GM18505 (cell line): ENCODE data around the gene SIX3.

ENCODE experiments used
- ATAC-seq: cut with Tn5 transposase; IDR thresholded peaks from one replicate; pipeline ENCODE4 v1.9.1; 2021; ENCODE audit not compliant: unreplicated experiment
- POLR2A ChIP-seq: IDR thresholded peaks from 4 replicates; pipeline ENCODE4 v1.6.1; 2011; ENCODE audit warnings: borderline replicate concordance; ENCODE audit not compliant: insufficient read depth, insufficient read length; ENCODE audit errors: extremely low read depth

The SIX3 gene

DNA sequence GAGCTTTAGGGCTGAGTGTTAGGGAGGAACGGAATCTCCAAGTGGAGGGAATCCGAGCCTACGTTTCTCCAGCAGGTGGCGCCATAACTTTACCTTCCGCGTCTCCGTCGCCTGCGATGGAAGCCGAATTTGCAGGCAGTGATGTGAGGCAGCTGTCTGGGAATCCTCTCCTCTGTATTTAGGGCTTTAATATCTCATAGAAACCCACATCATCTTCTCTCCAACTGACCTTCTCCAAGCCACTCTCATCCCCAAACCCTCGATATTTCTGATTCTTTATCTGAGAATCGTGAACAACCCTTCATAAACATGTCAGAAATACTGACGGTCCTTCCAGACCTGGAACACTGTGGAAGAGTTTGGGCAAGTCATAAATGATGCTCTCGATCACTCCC, 40.2 kb downstream of the SIX3 start:
- ATAC-seq = no peak
- no peak for TF ChIP-seq POLR2A

DNA sequence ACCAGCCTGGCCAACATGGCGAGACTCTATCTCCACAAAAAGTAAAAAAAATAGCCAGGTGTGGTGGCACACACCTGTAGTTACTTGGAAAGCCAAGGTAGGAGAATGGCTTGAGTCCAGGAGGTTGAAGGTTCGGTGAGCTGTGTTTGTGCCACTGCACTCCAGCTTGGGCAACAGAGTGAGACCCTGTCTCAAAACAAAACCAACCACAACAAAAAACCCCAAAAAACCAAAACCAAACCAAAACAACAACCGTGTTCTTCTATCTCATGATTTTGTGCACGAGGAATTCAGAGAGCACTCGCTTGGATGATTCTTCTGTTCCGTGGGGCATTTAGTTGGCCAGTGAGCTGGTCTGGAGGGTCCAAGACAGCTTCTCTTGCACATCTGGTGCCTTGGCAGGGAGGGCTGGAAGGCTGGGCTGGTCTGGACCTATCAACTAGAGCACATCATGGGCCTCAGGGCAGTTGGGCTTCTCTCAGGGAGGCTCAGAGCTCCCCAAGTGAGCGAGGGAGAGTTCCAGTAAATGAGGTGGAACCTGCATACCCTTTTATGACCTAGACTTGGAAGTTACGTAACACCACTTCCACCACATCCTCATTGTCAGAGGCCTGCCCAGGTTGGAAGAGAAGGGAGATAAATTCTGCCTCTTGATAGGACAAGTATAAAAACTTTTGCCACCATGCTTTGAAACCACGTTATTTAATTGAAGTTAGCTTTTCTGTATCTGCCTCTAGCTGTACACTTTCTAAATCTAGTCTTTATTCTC, 42.5 kb downstream of the SIX3 start:
- no peak for TF ChIP-seq POLR2A
- no peak for ATAC-seq

DNA sequence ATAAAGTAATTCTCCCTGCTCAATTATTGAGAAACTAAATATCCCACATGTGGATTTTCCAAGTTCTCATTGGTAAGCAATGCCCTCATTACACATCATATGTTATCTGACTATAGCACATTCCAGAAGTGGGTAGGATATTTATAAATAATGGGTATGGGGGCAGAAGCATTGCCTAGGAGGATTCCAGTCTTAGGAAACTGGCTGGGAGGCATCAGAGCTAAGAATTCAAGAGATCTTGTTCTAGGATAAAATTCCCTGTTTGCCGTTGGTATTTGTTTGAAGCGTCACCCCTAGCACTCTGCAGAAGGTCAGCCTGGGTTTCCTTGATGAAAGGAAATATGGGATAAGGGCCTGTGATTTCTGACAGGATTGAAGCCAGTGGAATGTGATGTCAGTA, 47.7 kb downstream of the SIX3 start:
- no peak for ATAC-seq

GRCh38 chr2:44994377-44994776, 52.9 kb downstream of the SIX3 start:
- ATAC-seq = no peak
- TF ChIP-seq POLR2A = no peak

More for the DNA sequence above, 47.7 kb downstream of the SIX3 start:
- TF ChIP-seq POLR2A = no peak
